PC-9 (cell line): ENCODE results near the gene PIWIL4. TPM values are rescaled to one million over a fixed set of nuclear protein-coding genes. Genes with fewer than 3 reads are reported as not detected.
A peak's percentile ranks its signal among the peaks of the same experiment; 100 is the strongest.
"Not testable (repeated sequence)": the region's sequence is repeated elsewhere in the genome, so short reads cannot be mapped to it uniquely, and the experiment has no call there.

Experiments used
- BruUV-seq: library from RNA; stranded (reverse); fragments of 400-500 nt; replicated peaks from 2 replicates; lab custom pipeline; 2021; lab: Mats Ljungman, UMichigan
- CTCF ChIA-PET: fragments of 300-600 bp; sonication (Branson Sonifier 250); formaldehyde crosslinking; loops from one replicate; lab custom pipeline; 2022; ENCODE audit warnings: antibody characterized with exemption; lab: Charles Lee
- POLR2A ChIA-PET: fragments of 300-600 bp; sonication (Branson Sonifier 250); formaldehyde crosslinking; loops from one replicate; lab custom pipeline; 2022; ENCODE audit warnings: antibody characterized with exemption; ENCODE audit not compliant: unreplicated experiment; lab: Charles Lee
- DNase-seq, 2 experiments: peaks; one replicate each; pipeline versions ENCODE4 v3.0.0 to v3.0.0-alpha.2; 2015 to 2022; ENCODE audit warnings: mixed read lengths in 1 of 2
- H2AFZ ChIP-seq: fragments of 200-600 bp; sonication (generic); 2 replicates; pipeline ENCODE4 v1.8.1; 2017; ENCODE audit warnings: antibody characterized with exemption
- H3F3A ChIP-seq: fragments of 200-600 bp; sonication (generic); 2 replicates; pipeline ENCODE4 v1.8.1; 2017; ENCODE audit warnings: antibody characterized with exemption, mild to moderate bottlenecking, low read depth; ENCODE audit not compliant: insufficient read depth
- H3K27ac ChIP-seq: fragments of 200-600 bp; sonication (generic); 2 replicates; pipeline ENCODE4 v1.6.1; 2016; ENCODE audit warnings: mixed run types
- H3K27me3 ChIP-seq: fragments of 200-600 bp; sonication (generic); 2 replicates; pipeline ENCODE4 v1.6.1; 2016; ENCODE audit warnings: low read depth, mixed run types; ENCODE audit not compliant: insufficient read depth
- H3K36me3 ChIP-seq: fragments of 200-600 bp; sonication (generic); 2 replicates; pipeline ENCODE4 v1.6.1; 2016; ENCODE audit warnings: low read depth, mixed run types
- H3K4me1 ChIP-seq: fragments of 200-600 bp; sonication (generic); replicated peaks from 2 replicates; pipeline ENCODE4 v1.6.1; 2016; ENCODE audit warnings: mixed run types; ENCODE audit not compliant: insufficient read depth
- H3K4me2 ChIP-seq: fragments of 200-600 bp; sonication (generic); 2 replicates; pipeline ENCODE4 v1.6.1; 2017; ENCODE audit warnings: mixed run types
- H3K4me3 ChIP-seq: fragments of 200-600 bp; sonication (generic); 2 replicates; pipeline ENCODE4 v1.6.1; 2016; ENCODE audit warnings: mixed run types
- H3K79me2 ChIP-seq: fragments of 200-600 bp; sonication (generic); 2 replicates; pipeline ENCODE4 v1.6.1; 2017; ENCODE audit warnings: low read depth, mixed run types
- H3K9me2 ChIP-seq: fragments of 200-600 bp; sonication (generic); 2 replicates; pipeline ENCODE4 v1.8.1; 2017; ENCODE audit warnings: mild to moderate bottlenecking; ENCODE audit not compliant: insufficient read depth
- H3K9me3 ChIP-seq: fragments of 200-600 bp; sonication (generic); 2 replicates; pipeline ENCODE4 v1.8.1; 2016; ENCODE audit warnings: low read depth; ENCODE audit not compliant: insufficient read depth
- H4K20me1 ChIP-seq: fragments of 200-600 bp; sonication (generic); 2 replicates; pipeline ENCODE4 v1.8.1; 2017; ENCODE audit not compliant: insufficient read depth
- EZH2 ChIP-seq: fragments of 200-600 bp; sonication (generic); IDR thresholded peaks from 2 replicates; pipeline ENCODE4 v1.8.0; 2017; ENCODE audit warnings: antibody characterized with exemption, low read depth
- intact Hi-C: fragments of 100-400 bp; cut with micrococcal nuclease; formaldehyde crosslinking; loops from one replicate; pipeline ENCODE4 v1.10.0; 2022; ENCODE audit not compliant: unreplicated experiment
- total RNA-seq: library from RNA; stranded (reverse); gene quantifications from 2 replicates; pipeline ENCODE4 v1.2.3, GENCODE V29; 2021
- TF ChIP-seq, protein P1 (sequence below): fragments of 200-600 bp; sonication (generic); conservative IDR thresholded peaks from 2 replicates; pipeline ENCODE4 v1.6.1; 2017; ENCODE audit warnings: mixed run types, antibody characterized with exemption, mild to moderate bottlenecking, moderate library complexity

Gene PIWIL4
- total RNA-seq, 1 experiment from 2014 or later = 0.26 TPM

- Histone ChIP-seq H3K9me3 (peaks cover 27% of the 10 kb centered on the region), H3K4me2 (no peak overlapping the region), H3F3A (no peaks in the 10 kb centered on the region), H3K4me3 (no peak overlapping the region), H3K27me3 (no peaks in the 10 kb centered on the region), H3K9me2 (no peaks in the 10 kb centered on the region), H4K20me1 (no peaks in the 10 kb centered on the region), H3K36me3 (no peaks in the 10 kb centered on the region), H3K27ac (no peak overlapping the region), H3K79me2 (no peaks in the 10 kb centered on the region), H2AFZ (no peak overlapping the region), H3K4me1 (no peaks in the 10 kb centered on the region)
- TF ChIP-seq, protein P1, sequence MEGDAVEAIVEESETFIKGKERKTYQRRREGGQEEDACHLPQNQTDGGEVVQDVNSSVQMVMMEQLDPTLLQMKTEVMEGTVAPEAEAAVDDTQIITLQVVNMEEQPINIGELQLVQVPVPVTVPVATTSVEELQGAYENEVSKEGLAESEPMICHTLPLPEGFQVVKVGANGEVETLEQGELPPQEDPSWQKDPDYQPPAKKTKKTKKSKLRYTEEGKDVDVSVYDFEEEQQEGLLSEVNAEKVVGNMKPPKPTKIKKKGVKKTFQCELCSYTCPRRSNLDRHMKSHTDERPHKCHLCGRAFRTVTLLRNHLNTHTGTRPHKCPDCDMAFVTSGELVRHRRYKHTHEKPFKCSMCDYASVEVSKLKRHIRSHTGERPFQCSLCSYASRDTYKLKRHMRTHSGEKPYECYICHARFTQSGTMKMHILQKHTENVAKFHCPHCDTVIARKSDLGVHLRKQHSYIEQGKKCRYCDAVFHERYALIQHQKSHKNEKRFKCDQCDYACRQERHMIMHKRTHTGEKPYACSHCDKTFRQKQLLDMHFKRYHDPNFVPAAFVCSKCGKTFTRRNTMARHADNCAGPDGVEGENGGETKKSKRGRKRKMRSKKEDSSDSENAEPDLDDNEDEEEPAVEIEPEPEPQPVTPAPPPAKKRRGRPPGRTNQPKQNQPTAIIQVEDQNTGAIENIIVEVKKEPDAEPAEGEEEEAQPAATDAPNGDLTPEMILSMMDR = no peak
- no peak for TF ChIP-seq EZH2
- DNase-seq = no peak
- POLR2A ChIA-PET = no interaction called here
- BruUV-seq = no TSS peak
- intact Hi-C loops = no loop called here
- CTCF ChIA-PET = no interaction called here
These were observed 46.0 kb downstream of the PIWIL4 start for GRCh38 chr11:94613120-94613519.

DNA sequence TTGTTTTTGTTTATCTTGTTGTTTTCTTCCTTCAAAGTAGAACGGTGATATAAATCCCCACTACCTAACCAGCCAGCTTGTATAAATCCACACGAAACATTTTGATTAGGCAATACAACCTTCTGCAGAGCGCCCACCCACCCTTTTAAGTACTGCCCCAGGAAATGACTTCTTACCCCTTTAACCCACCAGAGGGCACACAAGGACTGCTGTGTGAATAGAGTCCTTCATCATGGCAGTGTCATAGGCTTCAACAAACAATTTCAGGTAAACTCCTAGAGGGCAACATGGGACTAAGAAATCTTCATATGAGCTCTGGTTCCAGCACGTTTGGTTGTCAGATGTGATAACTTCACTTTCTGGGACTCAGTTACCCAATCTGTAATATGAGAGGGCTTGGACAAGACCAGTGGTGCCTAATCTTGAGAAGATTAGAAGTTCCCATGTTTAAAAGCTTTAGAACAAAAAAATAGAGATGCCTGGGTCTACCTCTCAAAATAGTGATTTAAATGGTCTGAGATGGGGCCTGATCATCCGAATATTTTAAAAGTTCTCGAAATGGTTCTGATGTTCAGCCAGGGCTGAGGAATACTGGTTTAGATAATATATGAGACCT, 56.1 kb downstream of the PIWIL4 start:
- H3K36me3 ChIP-seq = peaks cover 3% of the 10 kb centered on the region; the same call in 1 of the 2 replicates
- no peaks in the 10 kb centered on the region for H3F3A ChIP-seq
- no peak overlapping the region for H2AFZ ChIP-seq
- peaks cover 21% of the 10 kb centered on the region for H3K9me3 ChIP-seq
- H3K4me3 ChIP-seq = no peak overlapping the region
- CTCF ChIA-PET = interaction anchor here (0.6 to 2.4 kb wide), 20 partner anchors 40 to 345 kb away, joined by 3 to 15 read pairs (median 4); no protein-coding TSS in a partner anchor
- no peaks in the 10 kb centered on the region for H3K9me2 ChIP-seq
- H3K4me2 ChIP-seq = no peak overlapping the region
- BruUV-seq = no TSS peak
- DNase-seq = peak; percentile 67 to 87
- H3K27ac ChIP-seq = 0 out of 2 replicates have a peak overlapping the region, but pooled peaks have one; percentile 12
- H3K4me1 ChIP-seq = peaks cover 5% of the 10 kb centered on the region; the same call in 1 of the 2 replicates
- H4K20me1 ChIP-seq = no peaks in the 10 kb centered on the region
- TF ChIP-seq, protein P1 = peak; percentile 99
- no peak for TF ChIP-seq EZH2
- POLR2A ChIA-PET = interaction anchor here (0.6 to 0.7 kb wide), 4 partner anchors 41 to 277 kb away, joined by 4 to 21 read pairs (median 12); no protein-coding TSS in a partner anchor
- H3K27me3 ChIP-seq = no peaks in the 10 kb centered on the region
- no peaks in the 10 kb centered on the region for H3K79me2 ChIP-seq
- intact Hi-C loops = loop anchor here (1.0 to 10.0 kb wide), 10 partner anchors 115 to 1802 kb away; partner anchors contain the start of genes AMOTL1 and SRSF8

- H3K9me3 ChIP-seq = peaks cover 26% of the 10 kb centered on the region
- intact Hi-C loops = loop anchor here (10.0 kb wide), 1 partner anchor 1799 kb away; no protein-coding TSS in a partner anchor
- H3K4me2 ChIP-seq, BruUV-seq, H4K20me1 ChIP-seq, H3K27ac ChIP-seq, POLR2A ChIA-PET, CTCF ChIA-PET, H2AFZ ChIP-seq, H3K4me3 ChIP-seq, H3K79me2 ChIP-seq, H3F3A ChIP-seq, H3K4me1 ChIP-seq, H3K9me2 ChIP-seq, H3K27me3 ChIP-seq, H3K36me3 ChIP-seq, DNase-seq: not testable (repeated sequence)
These were observed 58.3 kb downstream of the PIWIL4 start for GRCh38 chr11:94625422-94625821.

DNA sequence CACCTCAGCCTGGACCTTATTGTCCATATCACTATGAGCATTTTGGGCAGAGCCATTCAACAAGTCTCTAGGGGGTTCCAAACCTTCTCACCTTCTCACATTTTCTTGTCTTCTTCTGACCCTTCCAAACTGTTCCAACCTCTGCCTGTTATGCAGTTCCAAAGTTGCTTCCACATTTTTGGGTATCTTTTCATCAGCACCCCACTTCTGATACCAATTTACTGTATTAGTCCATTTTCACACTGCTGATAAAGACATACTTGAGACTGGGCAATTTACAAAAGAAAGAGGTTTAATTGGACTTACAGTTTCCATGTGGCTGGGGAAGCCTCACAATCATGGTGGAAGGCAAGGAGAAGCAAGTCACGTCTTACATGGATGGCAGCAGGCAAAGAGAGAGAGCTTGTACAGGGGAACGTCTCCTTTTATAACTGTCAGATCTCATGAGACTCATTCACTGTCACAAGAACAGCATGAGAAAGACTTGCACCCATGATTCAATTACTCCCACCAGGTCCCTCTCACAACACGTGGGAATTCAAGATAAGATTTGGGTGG, 59.9 kb downstream of the PIWIL4 start:
- H3F3A ChIP-seq, H3K79me2 ChIP-seq, H3K4me1 ChIP-seq, BruUV-seq, H2AFZ ChIP-seq, H3K4me3 ChIP-seq, H3K36me3 ChIP-seq, H3K27ac ChIP-seq, CTCF ChIA-PET, POLR2A ChIA-PET, H3K27me3 ChIP-seq, H3K4me2 ChIP-seq, H4K20me1 ChIP-seq, DNase-seq, H3K9me2 ChIP-seq: not testable (repeated sequence)
- intact Hi-C loops = loop anchor here (10.0 kb wide), 1 partner anchor 1798 kb away; no protein-coding TSS in a partner anchor
- H3K9me3 ChIP-seq = peaks cover 26% of the 10 kb centered on the region
